ENCODE measurements around the gene C2CD2L. TPM values are rescaled to one million over a fixed set of nuclear protein-coding genes. Genes with fewer than 3 reads are reported as not detected.

C2CD2L gene
- total RNA-seq, 1 experiment from 2014 or later, result 6.4 TPM

DNA sequence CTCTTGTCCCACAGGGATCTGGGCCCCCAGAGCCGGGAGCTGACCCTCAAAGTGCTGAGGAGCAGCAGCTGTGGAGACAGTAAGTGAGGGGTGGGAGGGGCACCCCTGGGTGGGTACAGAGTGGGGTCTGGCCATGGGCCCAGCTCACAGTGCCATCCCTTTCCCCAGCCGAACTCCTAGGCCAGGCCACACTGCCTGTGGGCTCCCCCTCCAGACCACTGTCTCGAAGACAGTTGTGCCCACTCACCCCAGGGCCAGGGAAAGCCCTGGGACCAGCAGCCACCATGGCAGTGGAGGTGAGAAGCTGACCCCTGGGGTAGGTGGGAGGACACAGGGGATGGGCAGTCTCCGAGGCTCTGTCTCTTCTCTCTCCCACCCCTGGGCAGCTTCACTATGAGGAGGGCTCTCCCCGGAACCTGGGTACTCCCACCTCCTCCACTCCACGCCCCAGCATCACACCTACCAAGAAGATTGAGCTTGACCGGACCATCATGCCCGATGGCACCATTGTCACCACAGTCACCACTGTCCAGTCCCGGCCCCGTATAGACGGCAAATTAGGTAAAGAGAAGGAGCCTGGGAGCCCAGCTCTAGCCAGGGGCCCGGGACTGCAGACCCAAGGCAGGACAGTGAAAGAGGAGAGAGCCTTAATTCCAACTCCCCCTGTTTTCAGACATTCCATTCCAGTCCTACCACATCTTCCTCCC lies 5.3 kb downstream of the C2CD2L start (continued):
- TF ChIP-seq, protein P1, sequence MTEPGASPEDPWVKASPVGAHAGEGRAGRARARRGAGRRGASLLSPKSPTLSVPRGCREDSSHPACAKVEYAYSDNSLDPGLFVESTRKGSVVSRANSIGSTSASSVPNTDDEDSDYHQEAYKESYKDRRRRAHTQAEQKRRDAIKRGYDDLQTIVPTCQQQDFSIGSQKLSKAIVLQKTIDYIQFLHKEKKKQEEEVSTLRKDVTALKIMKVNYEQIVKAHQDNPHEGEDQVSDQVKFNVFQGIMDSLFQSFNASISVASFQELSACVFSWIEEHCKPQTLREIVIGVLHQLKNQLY (CRISPR knock-in tag; IDR thresholded peaks at IDR 0.05), result no peak
- no peak for TF ChIP-seq NR3C1 (CRISPR knock-in tag; conservative IDR thresholded peaks at IDR 0.05; ENCODE audit: low read depth)
- TF ChIP-seq, protein P2, sequence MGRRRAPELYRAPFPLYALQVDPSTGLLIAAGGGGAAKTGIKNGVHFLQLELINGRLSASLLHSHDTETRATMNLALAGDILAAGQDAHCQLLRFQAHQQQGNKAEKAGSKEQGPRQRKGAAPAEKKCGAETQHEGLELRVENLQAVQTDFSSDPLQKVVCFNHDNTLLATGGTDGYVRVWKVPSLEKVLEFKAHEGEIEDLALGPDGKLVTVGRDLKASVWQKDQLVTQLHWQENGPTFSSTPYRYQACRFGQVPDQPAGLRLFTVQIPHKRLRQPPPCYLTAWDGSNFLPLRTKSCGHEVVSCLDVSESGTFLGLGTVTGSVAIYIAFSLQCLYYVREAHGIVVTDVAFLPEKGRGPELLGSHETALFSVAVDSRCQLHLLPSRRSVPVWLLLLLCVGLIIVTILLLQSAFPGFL (CRISPR knock-in tag; IDR thresholded peaks at IDR 0.05; ENCODE audit: borderline replicate concordance), result no peak
- no peak for TF ChIP-seq MXD4 (CRISPR knock-in tag; IDR thresholded peaks at IDR 0.05; ENCODE audit: borderline replicate concordance)
- TF ChIP-seq ZNF671 (CRISPR knock-in tag; IDR thresholded peaks at IDR 0.05), result no peak

DNA sequence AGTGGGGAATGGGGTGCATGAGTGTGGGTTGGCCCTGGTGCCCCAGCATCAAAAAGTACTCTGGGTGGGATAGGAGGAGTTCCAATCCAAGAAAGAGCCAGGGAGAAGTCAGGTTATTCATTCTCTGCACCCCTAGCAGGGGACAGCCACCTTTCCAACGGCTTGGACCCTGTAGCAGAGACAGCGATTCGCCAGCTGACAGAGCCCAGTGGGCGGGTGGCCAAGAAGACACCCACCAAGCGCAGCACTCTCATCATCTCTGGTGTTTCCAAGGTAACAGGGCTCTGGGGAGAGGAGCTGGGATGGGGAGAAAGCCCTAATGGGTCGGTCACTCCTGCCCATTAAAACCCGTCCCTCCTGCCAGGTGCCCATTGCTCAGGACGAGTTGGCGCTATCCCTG lies 6.6 kb downstream of the C2CD2L start:
- POLR2A ChIA-PET, result no interaction called here
- no peak overlapping the region for H3K4me3 Mint-ChIP-seq

More for the DNA sequence above, 6.6 kb downstream of the C2CD2L start:
- Mint-ChIP-seq H3K27me3 (ENCODE audit: low read depth) (peaks cover 10% of the 10 kb centered on the region), H3K4me1 (peaks cover 19% of the 10 kb centered on the region), H3K27ac (no peak overlapping the region), H3K9me3 (no peaks in the 10 kb centered on the region), H3K36me3 (no peaks in the 10 kb centered on the region; the same call in 1 of the 2 replicates)
- TF ChIP-seq, protein P3, sequence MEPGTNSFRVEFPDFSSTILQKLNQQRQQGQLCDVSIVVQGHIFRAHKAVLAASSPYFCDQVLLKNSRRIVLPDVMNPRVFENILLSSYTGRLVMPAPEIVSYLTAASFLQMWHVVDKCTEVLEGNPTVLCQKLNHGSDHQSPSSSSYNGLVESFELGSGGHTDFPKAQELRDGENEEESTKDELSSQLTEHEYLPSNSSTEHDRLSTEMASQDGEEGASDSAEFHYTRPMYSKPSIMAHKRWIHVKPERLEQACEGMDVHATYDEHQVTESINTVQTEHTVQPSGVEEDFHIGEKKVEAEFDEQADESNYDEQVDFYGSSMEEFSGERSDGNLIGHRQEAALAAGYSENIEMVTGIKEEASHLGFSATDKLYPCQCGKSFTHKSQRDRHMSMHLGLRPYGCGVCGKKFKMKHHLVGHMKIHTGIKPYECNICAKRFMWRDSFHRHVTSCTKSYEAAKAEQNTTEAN (CRISPR knock-in tag; IDR thresholded peaks at IDR 0.05), result no peak
- TF ChIP-seq, protein P4, sequence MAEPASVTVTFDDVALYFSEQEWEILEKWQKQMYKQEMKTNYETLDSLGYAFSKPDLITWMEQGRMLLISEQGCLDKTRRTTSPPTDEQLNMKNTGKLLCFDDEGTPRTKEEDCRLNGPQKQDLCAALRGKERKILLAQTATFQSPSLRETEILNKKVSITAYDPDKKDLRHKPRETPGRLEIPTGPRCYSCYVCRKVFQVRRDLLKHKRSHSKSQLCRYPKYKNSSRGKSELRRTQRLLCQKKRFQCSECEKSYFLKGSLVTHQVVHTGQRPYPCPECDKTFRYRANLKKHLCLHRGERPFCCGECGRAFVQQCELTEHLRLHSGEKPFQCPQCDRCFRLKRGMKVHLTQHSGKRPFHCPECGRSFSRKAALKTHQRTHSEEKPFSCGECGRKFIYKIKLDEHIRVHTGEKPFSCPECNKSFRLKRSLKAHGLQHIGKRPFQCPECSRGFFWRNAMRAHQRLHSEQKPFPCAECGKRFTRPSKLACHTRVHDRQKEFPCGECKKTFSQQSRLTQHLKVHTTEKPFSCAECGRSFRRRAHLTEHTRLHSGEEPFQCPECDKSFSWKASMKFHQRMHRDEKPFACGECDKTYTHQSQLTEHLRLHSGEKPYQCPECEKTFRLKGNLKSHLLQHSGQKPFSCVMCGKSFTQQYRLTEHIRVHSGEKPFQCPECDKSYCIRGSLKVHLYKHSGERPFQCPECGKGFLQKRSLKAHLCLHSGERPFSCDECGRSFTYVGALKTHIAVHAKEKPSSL (CRISPR knock-in tag; conservative IDR thresholded peaks at IDR 0.05), result no peak
- TF ChIP-seq NR2C2 (CRISPR knock-in tag; IDR thresholded peaks at IDR 0.05), result no peak
- TF ChIP-seq NR3C1 (CRISPR knock-in tag; conservative IDR thresholded peaks at IDR 0.05; ENCODE audit: low read depth), result no peak
- TF ChIP-seq ZNF416 (CRISPR knock-in tag; IDR thresholded peaks at IDR 0.05), result no peak
- TF ChIP-seq TEAD1 (CRISPR knock-in tag; IDR thresholded peaks at IDR 0.05), result no peak
- TF ChIP-seq GABPB1 (CRISPR knock-in tag; IDR thresholded peaks at IDR 0.05), result no peak
- TF ChIP-seq, protein P5, sequence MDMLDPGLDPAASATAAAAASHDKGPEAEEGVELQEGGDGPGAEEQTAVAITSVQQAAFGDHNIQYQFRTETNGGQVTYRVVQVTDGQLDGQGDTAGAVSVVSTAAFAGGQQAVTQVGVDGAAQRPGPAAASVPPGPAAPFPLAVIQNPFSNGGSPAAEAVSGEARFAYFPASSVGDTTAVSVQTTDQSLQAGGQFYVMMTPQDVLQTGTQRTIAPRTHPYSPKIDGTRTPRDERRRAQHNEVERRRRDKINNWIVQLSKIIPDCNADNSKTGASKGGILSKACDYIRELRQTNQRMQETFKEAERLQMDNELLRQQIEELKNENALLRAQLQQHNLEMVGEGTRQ (CRISPR knock-in tag; IDR thresholded peaks at IDR 0.05), result no peak
- no peak for TF ChIP-seq FOXJ3 (CRISPR knock-in tag; IDR thresholded peaks at IDR 0.05; ENCODE audit: borderline replicate concordance)
- TF ChIP-seq, protein P6, sequence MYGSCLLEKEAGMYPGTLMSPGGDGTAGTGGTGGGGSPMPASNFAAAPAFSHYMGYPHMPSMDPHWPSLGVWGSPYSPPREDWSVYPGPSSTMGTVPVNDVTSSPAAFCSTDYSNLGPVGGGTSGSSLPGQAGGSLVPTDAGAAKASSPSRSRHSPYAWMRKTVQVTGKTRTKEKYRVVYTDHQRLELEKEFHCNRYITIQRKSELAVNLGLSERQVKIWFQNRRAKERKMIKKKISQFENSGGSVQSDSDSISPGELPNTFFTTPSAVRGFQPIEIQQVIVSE (CRISPR knock-in tag; IDR thresholded peaks at IDR 0.05; ENCODE audit: borderline replicate concordance), result no peak
- TF ChIP-seq, protein P7, sequence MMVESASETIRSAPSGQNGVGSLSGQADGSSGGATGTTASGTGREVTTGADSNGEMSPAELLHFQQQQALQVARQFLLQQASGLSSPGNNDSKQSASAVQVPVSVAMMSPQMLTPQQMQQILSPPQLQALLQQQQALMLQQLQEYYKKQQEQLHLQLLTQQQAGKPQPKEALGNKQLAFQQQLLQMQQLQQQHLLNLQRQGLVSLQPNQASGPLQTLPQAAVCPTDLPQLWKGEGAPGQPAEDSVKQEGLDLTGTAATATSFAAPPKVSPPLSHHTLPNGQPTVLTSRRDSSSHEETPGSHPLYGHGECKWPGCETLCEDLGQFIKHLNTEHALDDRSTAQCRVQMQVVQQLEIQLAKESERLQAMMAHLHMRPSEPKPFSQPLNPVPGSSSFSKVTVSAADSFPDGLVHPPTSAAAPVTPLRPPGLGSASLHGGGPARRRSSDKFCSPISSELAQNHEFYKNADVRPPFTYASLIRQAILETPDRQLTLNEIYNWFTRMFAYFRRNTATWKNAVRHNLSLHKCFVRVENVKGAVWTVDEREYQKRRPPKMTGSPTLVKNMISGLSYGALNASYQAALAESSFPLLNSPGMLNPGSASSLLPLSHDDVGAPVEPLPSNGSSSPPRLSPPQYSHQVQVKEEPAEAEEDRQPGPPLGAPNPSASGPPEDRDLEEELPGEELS (CRISPR knock-in tag; IDR thresholded peaks at IDR 0.05), result no peak
- TF ChIP-seq FOXK1 (CRISPR knock-in tag; IDR thresholded peaks at IDR 0.05), result no peak
- TF ChIP-seq, protein P8, sequence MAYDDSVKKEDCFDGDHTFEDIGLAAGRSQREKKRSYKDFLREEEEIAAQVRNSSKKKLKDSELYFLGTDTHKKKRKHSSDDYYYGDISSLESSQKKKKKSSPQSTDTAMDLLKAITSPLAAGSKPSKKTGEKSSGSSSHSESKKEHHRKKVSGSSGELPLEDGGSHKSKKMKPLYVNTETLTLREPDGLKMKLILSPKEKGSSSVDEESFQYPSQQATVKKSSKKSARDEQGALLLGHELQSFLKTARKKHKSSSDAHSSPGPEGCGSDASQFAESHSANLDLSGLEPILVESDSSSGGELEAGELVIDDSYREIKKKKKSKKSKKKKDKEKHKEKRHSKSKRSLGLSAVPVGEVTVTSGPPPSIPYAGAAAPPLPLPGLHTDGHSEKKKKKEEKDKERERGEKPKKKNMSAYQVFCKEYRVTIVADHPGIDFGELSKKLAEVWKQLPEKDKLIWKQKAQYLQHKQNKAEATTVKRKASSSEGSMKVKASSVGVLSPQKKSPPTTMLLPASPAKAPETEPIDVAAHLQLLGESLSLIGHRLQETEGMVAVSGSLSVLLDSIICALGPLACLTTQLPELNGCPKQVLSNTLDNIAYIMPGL (CRISPR knock-in tag; IDR thresholded peaks at IDR 0.05), result no peak
- TF ChIP-seq SMAD4 (CRISPR knock-in tag; IDR thresholded peaks at IDR 0.05), result no peak
- TF ChIP-seq, protein P9, sequence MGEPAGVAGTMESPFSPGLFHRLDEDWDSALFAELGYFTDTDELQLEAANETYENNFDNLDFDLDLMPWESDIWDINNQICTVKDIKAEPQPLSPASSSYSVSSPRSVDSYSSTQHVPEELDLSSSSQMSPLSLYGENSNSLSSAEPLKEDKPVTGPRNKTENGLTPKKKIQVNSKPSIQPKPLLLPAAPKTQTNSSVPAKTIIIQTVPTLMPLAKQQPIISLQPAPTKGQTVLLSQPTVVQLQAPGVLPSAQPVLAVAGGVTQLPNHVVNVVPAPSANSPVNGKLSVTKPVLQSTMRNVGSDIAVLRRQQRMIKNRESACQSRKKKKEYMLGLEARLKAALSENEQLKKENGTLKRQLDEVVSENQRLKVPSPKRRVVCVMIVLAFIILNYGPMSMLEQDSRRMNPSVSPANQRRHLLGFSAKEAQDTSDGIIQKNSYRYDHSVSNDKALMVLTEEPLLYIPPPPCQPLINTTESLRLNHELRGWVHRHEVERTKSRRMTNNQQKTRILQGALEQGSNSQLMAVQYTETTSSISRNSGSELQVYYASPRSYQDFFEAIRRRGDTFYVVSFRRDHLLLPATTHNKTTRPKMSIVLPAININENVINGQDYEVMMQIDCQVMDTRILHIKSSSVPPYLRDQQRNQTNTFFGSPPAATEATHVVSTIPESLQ (CRISPR knock-in tag; IDR thresholded peaks at IDR 0.05), result no peak
- TF ChIP-seq ZNF671 (CRISPR knock-in tag; IDR thresholded peaks at IDR 0.05), result no peak
- TF ChIP-seq FOXP1 (CRISPR knock-in tag; IDR thresholded peaks at IDR 0.05; ENCODE audit: borderline replicate concordance), result no peak
- ATAC-seq (no peak), DNase-seq (ENCODE audit: low spot score) (no peak)
- CTCF ChIA-PET, result no interaction called here
